ENCODE data around the gene SLC6A11. TPM values are rescaled to one million over a fixed set of nuclear protein-coding genes. Genes with fewer than 3 reads are reported as not detected.

SLC6A11 gene
- total and polyA plus RNA-seq, 2 of the 13 experiments (the other 11 are each of a cell fraction or from before 2014, with no cell fraction given) = 17.9 to 34.5 TPM

DNA sequence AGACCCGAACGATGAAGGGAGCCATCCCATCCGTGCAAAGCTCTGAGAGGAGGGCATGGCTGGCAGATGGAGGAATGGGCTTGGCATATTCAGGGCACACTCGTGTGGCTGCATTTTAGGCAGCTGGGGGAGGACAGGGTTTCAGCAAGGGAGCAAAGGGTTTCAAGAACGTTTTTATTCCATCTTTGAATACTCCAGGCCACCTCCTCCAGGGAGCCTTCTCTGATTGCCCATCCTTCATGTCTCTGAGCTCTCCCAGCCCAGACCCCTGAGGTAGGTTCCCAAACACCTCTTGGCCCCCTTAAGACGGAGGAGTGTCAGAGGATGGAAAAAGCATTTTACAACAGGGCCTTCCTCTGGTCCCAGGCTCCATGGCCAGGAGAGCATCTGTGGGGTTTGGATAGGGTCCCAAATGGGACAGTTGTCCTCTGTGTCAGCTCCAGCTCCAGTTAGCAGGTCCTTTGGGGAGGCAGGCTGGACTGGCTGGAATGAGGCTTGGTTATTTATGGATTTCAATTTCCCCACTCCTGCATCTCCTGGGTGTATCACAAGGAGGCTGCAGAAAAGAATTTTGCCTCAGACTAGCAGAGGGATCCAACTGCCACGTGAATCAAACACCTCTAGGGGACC lies 158.8 kb downstream of the SLC6A11 start (continued):
- TF ChIP-seq ZSCAN29 (CRISPR knock-in tag; conservative IDR thresholded peaks at IDR 0.05) (no peak), FOXA3 (CRISPR knock-in tag; IDR thresholded peaks at IDR 0.05) (no peak), MBD4 (IDR thresholded peaks at IDR 0.05; ENCODE audit: borderline replicate concordance, low read length) (no peak), ZNF780A (CRISPR knock-in tag; IDR thresholded peaks at IDR 0.05) (no peak), ELK4 (CRISPR knock-in tag; IDR thresholded peaks at IDR 0.05; ENCODE audit: borderline replicate concordance) (no peak), MLX (CRISPR knock-in tag; IDR thresholded peaks at IDR 0.05) (no peak), TBP (CRISPR knock-in tag; IDR thresholded peaks at IDR 0.05) (no peak)
- TF ChIP-seq, protein P1, sequence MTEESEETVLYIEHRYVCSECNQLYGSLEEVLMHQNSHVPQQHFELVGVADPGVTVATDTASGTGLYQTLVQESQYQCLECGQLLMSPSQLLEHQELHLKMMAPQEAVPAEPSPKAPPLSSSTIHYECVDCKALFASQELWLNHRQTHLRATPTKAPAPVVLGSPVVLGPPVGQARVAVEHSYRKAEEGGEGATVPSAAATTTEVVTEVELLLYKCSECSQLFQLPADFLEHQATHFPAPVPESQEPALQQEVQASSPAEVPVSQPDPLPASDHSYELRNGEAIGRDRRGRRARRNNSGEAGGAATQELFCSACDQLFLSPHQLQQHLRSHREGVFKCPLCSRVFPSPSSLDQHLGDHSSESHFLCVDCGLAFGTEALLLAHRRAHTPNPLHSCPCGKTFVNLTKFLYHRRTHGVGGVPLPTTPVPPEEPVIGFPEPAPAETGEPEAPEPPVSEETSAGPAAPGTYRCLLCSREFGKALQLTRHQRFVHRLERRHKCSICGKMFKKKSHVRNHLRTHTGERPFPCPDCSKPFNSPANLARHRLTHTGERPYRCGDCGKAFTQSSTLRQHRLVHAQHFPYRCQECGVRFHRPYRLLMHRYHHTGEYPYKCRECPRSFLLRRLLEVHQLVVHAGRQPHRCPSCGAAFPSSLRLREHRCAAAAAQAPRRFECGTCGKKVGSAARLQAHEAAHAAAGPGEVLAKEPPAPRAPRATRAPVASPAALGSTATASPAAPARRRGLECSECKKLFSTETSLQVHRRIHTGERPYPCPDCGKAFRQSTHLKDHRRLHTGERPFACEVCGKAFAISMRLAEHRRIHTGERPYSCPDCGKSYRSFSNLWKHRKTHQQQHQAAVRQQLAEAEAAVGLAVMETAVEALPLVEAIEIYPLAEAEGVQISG (CRISPR knock-in tag; IDR thresholded peaks at IDR 0.05) = no peak

Data from HepG2 (cell line).